H1 (cell line): ENCODE data around the gene RPL6. TPM values are rescaled to one million over a fixed set of nuclear protein-coding genes. Genes with fewer than 3 reads are reported as not detected.

Experiments used
- CTCF ChIA-PET: fragments of 300-600 bp; sonication (Branson Sonifier 250); formaldehyde crosslinking; loops from one replicate; lab custom pipeline; 2021; ENCODE audit not compliant: partially characterized antibody; lab: Charles Lee
- POLR2A ChIA-PET: fragments of 300-600 bp; sonication (Branson Sonifier 250); formaldehyde crosslinking; loops from one replicate; lab custom pipeline; 2021; ENCODE audit warnings: inconsistent platforms; ENCODE audit not compliant: partially characterized antibody; lab: Charles Lee
- DNase-seq, 2 experiments: peaks; one replicate each; pipeline versions ENCODE4 v3.0.0 to v3.0.0-alpha.2; 2010 to 2022; ENCODE audit warnings: low spot score in 2 of 2, low read depth in 1 of 2, mixed read lengths in 1 of 2
- FAIRE-seq: peaks from 2 replicates; lab custom pipeline; 2011; peaks lifted over from hg19 to GRCh38; lab: Jason Lieb, UNC
- H2AFZ ChIP-seq: 2 replicates; pipeline ENCODE4 v1.8.1; 2012; ENCODE audit warnings: low read length, inconsistent platforms
- H2AK5ac ChIP-seq: 2 replicates; pipeline ENCODE4 v1.6.1; 2013; ENCODE audit warnings: low read depth, low read length
- H2BK120ac ChIP-seq: replicated peaks from 2 replicates; pipeline ENCODE3; 2013; ENCODE audit warnings: low read depth, low read length, inconsistent platforms
- H2BK12ac ChIP-seq: 2 replicates; pipeline ENCODE4 v1.6.1; 2013; ENCODE audit warnings: low read depth, low read length
- H2BK15ac ChIP-seq: 2 replicates; pipeline ENCODE4 v1.6.1; 2013; ENCODE audit warnings: low read length
- H2BK20ac ChIP-seq: 2 replicates; pipeline ENCODE4 v1.6.1; 2013; ENCODE audit warnings: low read length
- H2BK5ac ChIP-seq: 2 replicates; pipeline ENCODE4 v1.6.1; 2013; ENCODE audit warnings: low read depth, low read length
- H3K14ac ChIP-seq: 2 replicates; pipeline ENCODE4 v1.6.1; 2013; ENCODE audit warnings: inconsistent platforms; ENCODE audit not compliant: insufficient read length
- H3K18ac ChIP-seq: 2 replicates; pipeline ENCODE4 v1.6.1; 2013; ENCODE audit warnings: low read length; ENCODE audit errors: extremely low read depth
- H3K23ac ChIP-seq: 2 replicates; pipeline ENCODE4 v1.6.1; 2013; ENCODE audit warnings: inconsistent platforms; ENCODE audit not compliant: insufficient read length
- H3K23me2 ChIP-seq: 2 replicates; pipeline ENCODE4 v1.6.1; 2013; ENCODE audit warnings: low read depth, low read length
- H3K27ac ChIP-seq: 2 replicates; pipeline ENCODE4 v1.6.1; 2011; ENCODE audit warnings: low read depth, low read length, inconsistent platforms
- H3K27me3 ChIP-seq, 4 experiments: replicated peaks in 1 of 4; 1 replicate in 1 of 4; 2 replicates in 3 of 4; pipeline versions ENCODE4 v1.6.1 to v1.8.1; 2011 to 2013; ENCODE audit warnings: low read length in 3 of 4, mild to moderate bottlenecking in 3 of 4, inconsistent platforms in 2 of 4, mixed read lengths in 2 of 4, moderate library complexity in 1 of 4; ENCODE audit not compliant: control insufficient read depth in 3 of 4, insufficient read depth in 3 of 4; ENCODE audit errors: extremely low read depth in 1 of 4
- H3K36me3 ChIP-seq, 4 experiments: 2 replicates each; pipeline versions ENCODE4 v1.6.1 to v1.8.1; 2011 to 2013; ENCODE audit warnings: mild to moderate bottlenecking in 4 of 4, low read length in 3 of 4, moderate library complexity in 2 of 4, control low read depth in 1 of 4, inconsistent platforms in 1 of 4; ENCODE audit not compliant: insufficient read depth in 4 of 4, control insufficient read depth in 2 of 4
- H3K4ac ChIP-seq: replicated peaks from 2 replicates; pipeline ENCODE3; 2013; ENCODE audit warnings: low read length, low read depth, mixed read lengths, inconsistent platforms; ENCODE audit not compliant: insufficient read length
- H3K4me1 ChIP-seq, 4 experiments: replicated peaks in 1 of 4; 1 replicate in 1 of 4; 2 replicates in 3 of 4; pipeline versions ENCODE4 v1.6.1 to v1.8.1; 2011 to 2013; ENCODE audit warnings: low read length in 3 of 4, inconsistent platforms in 2 of 4, mixed read lengths in 1 of 4; ENCODE audit not compliant: insufficient read depth in 4 of 4, control insufficient read depth in 3 of 4
- H3K4me2 ChIP-seq, 2 experiments: 2 replicates each; pipeline versions ENCODE4 v1.6.1 to v1.8.1; 2011 to 2013; ENCODE audit warnings: low read depth in 2 of 2, low read length in 2 of 2, control low read depth in 1 of 2, inconsistent platforms in 1 of 2, mild to moderate bottlenecking in 1 of 2; ENCODE audit not compliant: insufficient read depth in 1 of 2
- H3K4me3 ChIP-seq, 4 experiments: fragments of 200-600, 300-600 bp in 1 of 4; sonication (generic), shearing (Covaris generic), sonication (Bioruptor Twin) in 1 of 4; 2 replicates each; pipeline versions ENCODE4 v1.5.1 to v1.8.1; 2011 to 2016; ENCODE audit warnings: low read length in 4 of 4, low read depth in 3 of 4, control low read depth in 2 of 4, inconsistent platforms in 2 of 4, mild to moderate bottlenecking in 2 of 4, mixed read lengths in 1 of 4, moderate library complexity in 1 of 4; ENCODE audit not compliant: insufficient read depth in 2 of 4; ENCODE audit errors: extremely low read depth in 1 of 4
- H3K56ac ChIP-seq: replicated peaks from 2 replicates; pipeline ENCODE3; 2013; ENCODE audit warnings: low read depth, mild to moderate bottlenecking, mixed read lengths, low read length, inconsistent platforms; ENCODE audit not compliant: insufficient read length
- H3K79me1 ChIP-seq: 2 replicates; pipeline ENCODE4 v1.6.1; 2013; ENCODE audit warnings: low read depth, low read length, control low read depth
- H3K79me2 ChIP-seq, 2 experiments: 2 replicates each; pipeline versions ENCODE4 v1.6.1 to v1.8.1; 2012 to 2013; ENCODE audit warnings: low read length in 2 of 2, mild to moderate bottlenecking in 2 of 2, inconsistent platforms in 1 of 2; ENCODE audit not compliant: insufficient read depth in 2 of 2, control insufficient read depth in 1 of 2
- H3K9ac ChIP-seq, 4 experiments: replicated peaks in 1 of 4; 1 replicate in 1 of 4; 2 replicates in 3 of 4; pipeline versions ENCODE4 v1.6.1 to v1.8.1; 2011 to 2013; ENCODE audit warnings: low read depth in 3 of 4, low read length in 3 of 4, control low read depth in 2 of 4, mild to moderate bottlenecking in 2 of 4, moderate library complexity in 2 of 4, inconsistent platforms in 1 of 4; ENCODE audit errors: extremely low read depth in 1 of 4
- H3K9me3 ChIP-seq, 2 experiments: 2 replicates each; pipeline versions ENCODE4 v1.6.1 to v1.8.1; 2012 to 2013; ENCODE audit warnings: mild to moderate bottlenecking in 2 of 2, moderate library complexity in 2 of 2, control low read depth in 1 of 2, inconsistent platforms in 1 of 2, low read depth in 1 of 2, low read length in 1 of 2, mixed read lengths in 1 of 2; ENCODE audit not compliant: insufficient read depth in 2 of 2
- H4K20me1 ChIP-seq, 2 experiments: replicated peaks in 1 of 2; 2 replicates each; pipeline versions ENCODE3 to v1.8.1; 2011 to 2013; ENCODE audit warnings: inconsistent platforms in 2 of 2, low read length in 2 of 2, mild to moderate bottlenecking in 1 of 2; ENCODE audit not compliant: insufficient read depth in 2 of 2, control insufficient read depth in 1 of 2
- H4K5ac ChIP-seq: 2 replicates; pipeline ENCODE4 v1.6.1; 2013; ENCODE audit warnings: low read length, low read depth, mixed read lengths, inconsistent platforms; ENCODE audit not compliant: insufficient read length
- H4K8ac ChIP-seq: 2 replicates; pipeline ENCODE4 v1.8.0; 2013; ENCODE audit warnings: mild to moderate bottlenecking, moderate library complexity, low read length, inconsistent platforms; ENCODE audit not compliant: insufficient read depth; ENCODE audit errors: extremely low read depth
- H4K91ac ChIP-seq: replicated peaks from 2 replicates; pipeline ENCODE3; 2013; ENCODE audit warnings: low read length, mixed read lengths, inconsistent platforms; ENCODE audit not compliant: insufficient read length
- MAFK ChIP-seq: IDR thresholded peaks from 2 replicates; pipeline ENCODE4 v1.6.1; 2012; ENCODE audit warnings: low read depth, mild to moderate bottlenecking, improper control_type of control experiment, low read length
- WGBS, 2 experiments: shearing (Covaris generic) in 1 of 2; methylation state at CpG; one replicate each; pipeline versions ENCODE4 v1.1.6 to v1.1.7; 2013 to 2015; ENCODE audit warnings: low lambda C conversion rate in 2 of 2, mixed read lengths in 2 of 2, inconsistent platforms in 1 of 2, low coverage in 1 of 2, missing lambda C conversion rate in 1 of 2; ENCODE audit not compliant: insufficient replicate concordance in 2 of 2, insufficient coverage in 1 of 2, insufficient read length in 1 of 2; ENCODE audit errors: extremely low coverage in 1 of 2, missing lambda C conversion rate in 1 of 2; 5-methylcytosine and 5-hydroxymethylcytosine counted together
- polyA plus RNA-seq, 7 experiments: library from polyadenylated mRNA; depleted of rRNA in 3 of 7; stranded (reverse) in 5 of 7; unstranded in 2 of 7; fragments of >200 nt in 5 of 7; fragments of 200-250 nt in 2 of 7; gene quantifications; 1 replicate in 5 of 7; 2 replicates in 1 of 7; 4 replicates in 1 of 7; pipeline versions ENCODE4 v1.2.1 to v1.2.3, GENCODE V29; 2011 to 2013; ENCODE audit warnings: missing spikeins in 2 of 7, mixed read lengths in 2 of 7
- total RNA-seq: library from RNA; stranded (reverse); fragmentation: NEBNext Ultra II Directional; extraction: Animal tissue kit (Norgen Biotek cat#: 25700); gene quantifications from 2 replicates; pipeline ENCODE4 v1.2.1, GENCODE V29; 2021

RPL6 gene
- total and polyA plus RNA-seq, 2 of the 8 experiments (the other 6 are each of a cell fraction or from before 2014, with no cell fraction given), result 1,073 to 1,643 TPM

- Histone ChIP-seq H3K79me2 (no peaks in the 10 kb centered on the region), H2AFZ (peak overlapping the region; percentile 61), H4K91ac (no peak overlapping the region), H3K4me1 (no peaks in the 10 kb centered on the region; a peak in 1 of 7 replicates), H4K8ac (no peak overlapping the region), H4K5ac (no peak overlapping the region), H2BK20ac (no peak overlapping the region), H3K18ac (no peak overlapping the region), H3K4me2 (no peak overlapping the region), H3K23ac (no peak overlapping the region), H2BK120ac (no peak overlapping the region), H2BK5ac (no peak overlapping the region), H2BK15ac (no peak overlapping the region), H3K14ac (no peak overlapping the region), H2AK5ac (no peak overlapping the region), H3K4me3 (no peak overlapping the region), H4K20me1 (no peaks in the 10 kb centered on the region), H3K36me3 (no peaks in the 10 kb centered on the region), H3K27ac (no peak overlapping the region), H3K79me1 (no peaks in the 10 kb centered on the region), H3K4ac (no peak overlapping the region), H3K23me2 (no peaks in the 10 kb centered on the region; the same call in 1 of the 2 replicates), H3K56ac (no peak overlapping the region), H2BK12ac (no peak overlapping the region), H3K9ac (no peak overlapping the region), H3K27me3 (no peaks in the 10 kb centered on the region), H3K9me3 (no peaks in the 10 kb centered on the region)
- 96% methylated on average over 3 of the region's 3 CpGs; no CpG with 5 or more reads in 1 of the 2 experiments for WGBS, 2 experiments
- ChIA-PET CTCF (interaction anchor here (0.6 to 3.6 kb wide), 41 partner anchors 9 to 358 kb away, joined by 3 to 46 read pairs (median 4); no protein-coding TSS in a partner anchor), POLR2A (interaction anchor here (1.0 to 5.9 kb wide), 9 partner anchors 17 to 279 kb away, joined by 3 to 41 read pairs (median 3); no protein-coding TSS in a partner anchor)
- FAIRE-seq, result no peak
- DNase-seq, result no peak
- no peak for TF ChIP-seq MAFK
These were observed 22.7 kb downstream of the RPL6 start for GRCh38 chr12:112386726-112387125.
